Measurements from ENCODE around the gene MIA.
"Not testable (repeated sequence)": the region's sequence is repeated elsewhere in the genome, so short reads cannot be mapped to it uniquely, and the experiment has no call there.

MIA gene

DNA sequence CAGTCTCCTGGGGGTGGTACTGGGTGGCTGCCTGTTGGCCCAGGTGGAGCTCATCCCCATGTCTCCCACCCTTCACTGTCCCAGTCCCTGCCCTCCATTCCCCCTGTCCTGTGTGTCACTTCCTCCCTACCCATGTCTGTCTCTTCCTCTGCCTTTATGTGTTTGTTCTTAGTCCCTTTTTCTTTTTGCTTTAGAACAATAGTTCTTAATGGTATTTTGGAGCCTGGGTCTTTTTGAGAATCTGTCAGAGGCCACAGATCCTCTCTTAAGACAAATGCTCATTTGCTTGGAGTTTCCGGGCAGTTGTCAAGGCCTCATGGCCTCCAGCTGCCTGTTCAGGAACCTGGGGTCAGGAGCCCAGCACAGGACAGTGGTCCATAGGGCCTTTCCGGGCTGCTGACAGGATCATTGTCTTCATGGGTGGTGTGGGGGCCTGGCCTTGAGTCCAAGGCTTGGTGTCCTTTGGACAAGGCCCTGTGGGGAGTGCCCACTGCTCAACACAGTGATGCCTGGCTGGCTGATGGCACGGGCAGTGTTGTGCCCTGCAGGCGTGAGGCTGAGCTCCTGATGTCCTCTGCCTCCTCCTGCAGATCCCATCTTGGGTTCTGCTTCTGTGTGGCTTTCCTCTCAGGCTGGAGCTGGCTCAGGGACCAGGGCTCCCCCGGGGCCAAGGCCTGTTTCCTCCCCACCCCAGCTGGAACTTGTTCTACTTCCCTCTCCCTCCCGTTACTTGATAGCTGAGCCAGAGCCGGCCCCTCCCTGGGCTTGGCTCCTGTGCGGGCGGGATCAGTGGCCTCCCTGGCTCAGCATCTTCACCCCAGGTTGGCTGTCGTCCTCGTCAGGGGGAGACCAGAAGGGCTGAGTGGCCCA is 27.2 kb downstream of the MIA start:
- DNase-seq (ENCODE audit: low read depth, low spot score), result no peak

DNA sequence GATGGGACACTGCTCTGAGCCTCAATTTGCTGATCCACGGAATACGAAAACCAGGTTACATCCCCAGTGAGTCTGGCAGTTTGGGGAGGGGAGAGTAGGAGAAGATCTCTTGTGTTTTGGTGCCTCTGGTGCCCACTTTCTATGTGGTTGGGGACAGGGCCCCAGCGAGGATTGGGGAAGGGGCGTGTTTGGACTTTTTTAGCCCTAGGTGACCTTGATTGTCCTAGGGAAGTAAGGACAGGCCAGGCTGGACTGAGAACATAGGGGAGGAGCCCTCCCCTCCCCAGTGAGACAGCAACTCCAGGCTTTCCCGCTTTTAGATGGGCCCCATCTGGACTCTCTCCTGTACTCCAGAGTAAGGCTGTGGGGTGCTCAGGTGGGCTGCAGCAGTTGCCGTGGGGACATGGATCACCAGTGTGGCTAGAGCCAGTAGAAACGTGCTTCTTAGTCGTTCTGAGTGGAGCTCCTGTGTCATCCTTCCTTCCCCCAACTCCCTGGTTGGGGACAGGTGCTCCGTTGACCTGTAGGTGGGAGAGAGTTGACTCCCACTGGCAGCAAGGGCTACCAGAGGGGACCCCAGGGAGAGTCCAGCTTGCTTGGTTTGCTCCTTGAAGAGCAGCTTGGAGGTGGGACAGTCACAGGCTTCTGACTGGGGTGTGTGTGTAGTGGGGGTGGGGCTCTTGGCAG is 28.0 kb downstream of the MIA start:
- no peak for DNase-seq (ENCODE audit: low read depth, low spot score)

DNA sequence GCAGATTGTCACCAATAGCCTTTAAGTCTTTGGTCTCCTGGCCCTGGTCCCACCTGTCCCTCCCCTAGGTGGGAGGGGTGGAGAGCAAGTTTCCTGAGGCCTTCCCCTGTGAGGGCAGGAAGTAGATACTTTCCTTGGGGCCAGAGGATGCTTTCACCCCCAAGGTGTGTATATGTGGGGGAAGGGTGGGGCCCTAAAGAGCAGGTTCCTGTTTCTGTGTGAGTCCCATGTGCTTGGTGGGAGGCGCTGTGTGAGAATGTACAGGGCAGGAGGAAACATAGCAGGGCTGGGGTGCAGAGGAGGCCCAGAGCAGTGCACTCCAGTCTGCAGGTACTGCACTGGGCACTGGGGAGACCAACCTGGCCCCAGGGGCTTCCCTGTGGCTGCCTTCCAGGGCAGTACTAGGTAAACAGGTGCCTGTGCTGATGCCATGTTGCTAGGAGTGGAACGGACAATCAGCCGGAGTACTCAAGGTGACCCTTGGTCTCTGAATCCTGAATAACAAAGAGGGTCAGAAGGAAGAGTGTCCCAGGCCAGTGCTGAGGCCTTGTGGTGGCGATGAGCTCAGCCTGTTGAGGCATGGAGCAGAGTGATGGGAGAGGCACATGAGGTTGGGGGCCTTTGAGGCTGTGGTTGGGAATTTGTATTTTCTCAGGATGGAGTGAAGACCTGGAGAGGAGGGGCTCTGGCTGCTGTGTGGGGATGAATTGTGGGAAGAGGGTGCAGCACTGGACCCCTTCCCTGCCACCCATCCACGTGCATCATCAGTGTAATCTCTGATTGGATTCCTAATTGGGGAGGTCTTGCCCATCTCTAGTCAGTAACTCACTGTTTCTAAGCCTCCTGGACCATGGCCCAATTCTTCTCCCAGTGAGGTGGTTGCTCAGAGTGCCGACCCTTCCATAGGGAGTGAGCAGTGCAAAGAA is 28.8 kb downstream of the MIA start:
- DNase-seq (ENCODE audit: low read depth, low spot score), result no peak

DNA sequence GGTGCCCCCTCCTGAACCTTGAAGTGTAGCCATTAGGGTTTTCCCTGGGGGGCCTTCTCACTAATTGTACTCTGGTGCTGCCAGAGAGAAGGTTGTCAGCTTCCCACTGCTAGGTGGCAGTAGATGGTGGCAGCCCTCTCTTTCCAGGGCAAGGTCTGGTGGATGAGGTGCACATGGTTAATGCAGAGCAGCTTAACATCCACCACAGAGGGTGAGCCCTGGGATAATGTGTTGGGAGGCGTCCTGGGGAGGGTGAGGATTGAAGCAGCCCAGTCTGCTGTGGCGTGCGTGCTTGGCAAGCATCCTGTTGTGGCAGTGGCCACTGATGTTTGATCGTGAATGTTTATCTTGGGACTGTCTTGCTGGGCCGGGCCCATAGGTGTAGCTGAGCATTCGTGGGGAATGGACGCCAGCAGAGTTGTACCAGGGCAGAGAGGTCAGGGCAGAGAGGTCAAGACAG is 29.5 kb downstream of the MIA start:
- no peak for DNase-seq (ENCODE audit: low read depth, low spot score)

DNA sequence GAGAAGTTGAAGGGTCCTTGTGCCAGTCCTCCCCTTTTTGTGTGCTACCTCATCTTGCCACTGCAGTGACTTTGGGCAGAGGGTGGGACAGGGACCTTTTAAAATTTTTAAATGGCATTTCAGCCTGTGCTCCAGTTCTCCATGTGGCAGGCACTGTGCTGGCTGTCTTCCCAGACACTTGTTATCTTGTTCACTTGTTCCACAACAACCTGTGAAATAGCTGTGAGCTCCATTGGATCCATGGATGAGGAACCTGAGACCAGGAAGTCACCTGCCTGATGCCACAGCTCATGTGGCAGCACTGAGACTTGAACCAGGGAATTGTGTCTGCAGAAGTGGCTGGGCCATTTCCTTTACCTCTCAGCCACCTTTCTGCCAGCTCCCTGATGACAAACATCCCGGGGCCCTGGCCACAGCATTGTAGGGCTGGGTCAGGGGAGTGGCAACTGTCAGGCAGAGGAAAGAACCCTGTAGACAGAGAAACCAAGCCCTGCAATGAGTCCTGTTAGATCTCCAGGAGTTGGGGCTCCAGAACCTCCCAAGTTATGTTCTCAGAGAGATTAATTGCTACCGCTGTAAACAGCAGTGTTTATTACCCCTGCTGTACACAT is 30.0 kb downstream of the MIA start:
- no peak for DNase-seq (ENCODE audit: low read depth, low spot score)

DNA sequence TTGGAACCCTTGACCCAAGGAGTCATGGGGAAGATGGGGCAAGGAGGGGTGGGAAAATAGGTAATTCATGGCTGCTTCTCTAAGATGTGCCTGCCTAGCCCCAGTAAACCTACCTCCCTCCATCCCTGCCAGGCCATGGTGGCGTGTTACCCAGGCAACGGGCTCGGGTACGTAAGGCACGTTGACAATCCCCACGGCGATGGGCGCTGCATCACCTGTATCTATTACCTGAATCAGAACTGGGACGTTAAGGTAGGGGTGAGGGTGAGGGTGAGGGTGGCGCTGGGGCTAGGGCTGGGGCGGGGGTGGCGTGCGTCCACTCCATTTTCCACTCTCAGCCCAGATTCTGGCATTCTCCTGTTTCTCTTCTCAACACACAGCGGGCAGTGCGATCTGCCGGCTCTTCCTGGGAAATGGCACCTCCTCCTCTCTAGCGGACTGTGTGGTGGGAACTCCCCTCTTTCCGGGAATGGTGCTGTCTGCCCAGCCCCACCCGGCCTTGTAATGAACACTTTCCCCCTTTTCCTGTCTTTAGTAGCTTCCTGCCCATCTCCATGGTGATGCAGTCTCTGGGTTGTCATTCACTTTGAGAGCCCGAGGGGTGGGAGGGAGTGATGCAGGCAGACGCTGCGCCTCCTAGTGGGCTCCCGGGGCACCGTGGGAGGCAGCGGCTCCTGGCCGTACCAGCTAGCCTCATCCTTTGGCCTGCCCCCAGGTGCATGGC is 31.3 kb downstream of the MIA start:
- peak; percentile 99 for DNase-seq (ENCODE audit: low read depth, low spot score)

DNA sequence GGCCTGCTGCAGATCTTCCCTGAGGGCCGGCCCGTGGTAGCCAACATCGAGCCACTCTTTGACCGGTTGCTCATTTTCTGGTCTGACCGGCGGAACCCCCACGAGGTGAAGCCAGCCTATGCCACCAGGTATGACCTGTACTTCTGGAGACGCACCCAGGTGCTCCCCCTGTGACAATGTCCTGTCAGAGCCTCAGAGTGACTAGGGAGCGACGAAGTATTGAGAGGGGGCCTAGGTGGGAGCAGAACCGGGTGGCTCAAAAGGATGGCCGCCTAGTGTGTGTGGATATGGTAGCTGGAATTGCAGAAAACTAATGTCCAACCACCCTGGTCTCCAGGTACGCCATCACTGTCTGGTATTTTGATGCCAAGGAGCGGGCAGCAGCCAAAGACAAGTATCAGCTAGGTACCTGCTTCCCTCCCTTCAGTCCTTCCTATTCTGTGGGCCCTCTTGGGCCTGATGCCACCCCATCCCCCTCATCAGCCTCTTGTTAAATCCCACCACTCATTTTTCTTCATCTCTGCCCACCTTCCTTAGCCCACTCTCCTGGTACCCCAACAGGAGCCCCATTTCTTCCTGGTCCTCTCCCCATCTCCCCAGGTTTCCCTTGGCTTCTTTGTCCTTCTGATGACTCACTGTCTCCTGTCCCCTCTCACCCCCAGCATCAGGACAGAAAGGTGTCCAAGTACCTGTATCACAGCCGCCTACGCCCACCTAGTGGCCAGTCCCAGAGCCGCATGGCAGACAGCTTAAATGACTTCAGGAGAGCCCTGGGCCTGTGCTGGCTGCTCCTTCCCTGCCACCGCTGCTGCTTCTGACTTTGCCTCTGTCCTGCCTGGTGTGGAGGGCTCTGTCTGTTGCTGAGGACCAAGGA is 32.1 kb downstream of the MIA start:
- DNase-seq (ENCODE audit: low read depth, low spot score), result peak; percentile 69

DNA sequence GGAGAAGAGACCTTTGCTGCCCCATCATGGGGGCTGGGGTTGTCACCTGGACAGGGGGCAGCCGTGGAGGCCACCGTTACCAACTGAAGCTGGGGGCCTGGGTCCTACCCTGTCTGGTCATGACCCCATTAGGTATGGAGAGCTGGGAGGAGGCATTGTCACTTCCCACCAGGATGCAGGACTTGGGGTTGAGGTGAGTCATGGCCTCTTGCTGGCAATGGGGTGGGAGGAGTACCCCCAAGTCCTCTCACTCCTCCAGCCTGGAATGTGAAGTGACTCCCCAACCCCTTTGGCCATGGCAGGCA is 32.7 kb downstream of the MIA start:
- no peak for DNase-seq (ENCODE audit: low read depth, low spot score)

DNA sequence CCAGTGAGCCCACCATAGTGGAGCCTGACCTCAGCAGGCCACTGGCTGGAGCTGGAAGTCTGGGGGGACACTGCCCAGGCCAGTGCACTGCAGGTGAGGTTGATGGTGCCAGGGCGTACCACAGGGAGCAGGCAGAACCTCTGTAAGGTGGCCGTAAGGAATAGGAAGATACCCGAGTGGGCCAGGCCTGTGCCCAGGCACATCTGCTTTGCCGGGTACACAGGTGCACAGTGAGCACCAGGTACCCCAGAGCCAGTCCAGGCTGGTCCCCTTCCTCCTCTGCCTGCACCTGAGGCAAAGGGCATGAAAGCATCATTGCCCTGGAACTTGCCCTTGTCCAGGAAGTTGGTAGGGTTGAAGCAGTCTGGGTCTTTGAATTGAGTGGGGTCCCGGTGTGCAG is 33.2 kb downstream of the MIA start:
- DNase-seq (ENCODE audit: low read depth, low spot score), result no peak

DNA sequence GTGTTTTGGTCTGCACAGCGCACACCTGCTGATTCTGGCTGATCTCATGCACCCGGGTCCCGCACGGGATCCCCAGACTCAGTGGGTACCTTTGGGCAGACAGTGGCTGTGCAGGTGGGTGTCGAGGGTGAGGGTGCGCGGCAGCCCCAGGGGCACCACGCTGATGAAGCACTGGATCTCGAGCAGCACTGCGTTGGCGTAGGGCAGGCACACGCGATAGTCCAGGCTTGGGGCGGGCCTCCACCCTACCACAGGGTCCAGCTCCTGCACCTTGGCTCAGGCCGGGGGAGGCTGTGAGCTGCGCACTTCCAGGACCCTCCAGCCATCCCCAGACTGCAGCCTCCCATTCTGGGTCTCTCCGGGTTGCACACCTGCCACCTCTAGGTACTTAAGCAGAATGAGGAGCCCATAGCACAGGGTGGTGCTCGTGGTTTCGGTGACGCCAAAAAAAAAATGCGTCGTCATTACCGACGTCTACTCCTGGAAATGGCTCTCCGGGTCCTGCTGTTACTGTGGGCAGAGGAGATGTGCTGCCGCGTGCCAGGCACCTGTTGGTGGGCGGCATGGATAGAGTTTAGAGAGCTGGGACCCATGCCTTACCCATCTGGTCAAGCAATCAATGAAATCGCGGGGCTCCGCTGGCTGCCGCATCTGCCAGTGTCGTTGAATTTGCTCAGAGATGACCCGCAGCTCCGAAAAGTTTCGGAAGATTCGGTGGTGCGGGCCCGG is 34.2 kb downstream of the MIA start:
- DNase-seq (ENCODE audit: low read depth, low spot score), result no peak

DNA sequence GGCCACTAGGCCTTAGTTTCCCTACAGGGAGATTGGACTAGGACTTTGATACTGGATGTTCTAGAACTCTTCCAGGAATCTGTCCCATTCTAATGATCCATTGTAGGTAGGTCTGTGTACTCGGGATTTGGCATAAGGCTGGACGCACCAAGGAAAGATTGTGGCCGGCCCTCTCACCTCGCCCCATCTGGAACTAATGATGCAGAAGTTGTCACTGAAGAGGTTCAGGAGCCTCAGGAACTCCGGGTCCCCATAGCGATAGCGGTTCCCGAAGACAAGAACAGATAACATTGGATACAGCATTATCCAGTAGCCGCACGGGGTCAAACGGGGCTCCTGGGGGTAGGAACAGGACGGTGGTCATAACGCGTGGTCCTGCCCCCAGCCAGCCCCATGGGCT is 34.8 kb downstream of the MIA start:
- no peak for DNase-seq (ENCODE audit: low read depth, low spot score)

DNA sequence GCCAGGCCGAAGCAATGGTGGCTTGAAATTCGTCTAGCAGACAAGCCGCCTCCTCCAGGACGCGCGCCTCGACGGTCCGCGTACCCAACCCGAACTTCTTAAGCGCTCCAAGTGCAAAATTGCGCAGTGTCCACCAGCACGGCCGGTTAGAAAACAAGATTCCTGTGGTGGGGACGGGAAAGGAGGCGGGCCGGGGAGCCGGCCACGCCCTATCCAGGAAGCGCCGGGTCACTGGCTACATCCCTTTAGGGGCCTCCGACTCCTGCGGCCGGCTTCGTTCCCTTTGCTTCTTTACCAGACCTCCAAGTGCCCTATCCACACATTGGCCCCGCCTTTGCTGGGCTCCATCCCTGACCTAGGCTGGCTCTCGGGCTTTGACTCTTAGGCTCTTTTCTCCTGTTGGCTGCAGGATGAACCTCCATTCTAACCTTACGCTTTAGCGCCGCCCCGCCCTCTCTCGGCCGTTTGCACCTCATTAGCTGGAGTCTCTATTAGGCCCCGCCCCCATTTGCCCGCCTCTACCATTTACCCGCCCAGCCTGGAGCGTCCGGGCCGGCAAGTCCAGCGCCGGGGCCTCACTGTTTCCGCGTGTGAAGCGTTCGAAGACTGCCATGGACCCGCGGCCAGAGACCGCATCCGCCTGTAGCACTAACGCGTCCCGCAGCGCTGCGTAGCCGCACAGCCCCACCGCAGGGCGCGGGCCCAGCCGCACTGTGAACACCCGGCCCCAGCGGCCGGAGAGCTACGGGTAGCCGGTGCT is 35.5 kb downstream of the MIA start:
- DNase-seq (ENCODE audit: low read depth, low spot score), result peak; percentile 97

DNA sequence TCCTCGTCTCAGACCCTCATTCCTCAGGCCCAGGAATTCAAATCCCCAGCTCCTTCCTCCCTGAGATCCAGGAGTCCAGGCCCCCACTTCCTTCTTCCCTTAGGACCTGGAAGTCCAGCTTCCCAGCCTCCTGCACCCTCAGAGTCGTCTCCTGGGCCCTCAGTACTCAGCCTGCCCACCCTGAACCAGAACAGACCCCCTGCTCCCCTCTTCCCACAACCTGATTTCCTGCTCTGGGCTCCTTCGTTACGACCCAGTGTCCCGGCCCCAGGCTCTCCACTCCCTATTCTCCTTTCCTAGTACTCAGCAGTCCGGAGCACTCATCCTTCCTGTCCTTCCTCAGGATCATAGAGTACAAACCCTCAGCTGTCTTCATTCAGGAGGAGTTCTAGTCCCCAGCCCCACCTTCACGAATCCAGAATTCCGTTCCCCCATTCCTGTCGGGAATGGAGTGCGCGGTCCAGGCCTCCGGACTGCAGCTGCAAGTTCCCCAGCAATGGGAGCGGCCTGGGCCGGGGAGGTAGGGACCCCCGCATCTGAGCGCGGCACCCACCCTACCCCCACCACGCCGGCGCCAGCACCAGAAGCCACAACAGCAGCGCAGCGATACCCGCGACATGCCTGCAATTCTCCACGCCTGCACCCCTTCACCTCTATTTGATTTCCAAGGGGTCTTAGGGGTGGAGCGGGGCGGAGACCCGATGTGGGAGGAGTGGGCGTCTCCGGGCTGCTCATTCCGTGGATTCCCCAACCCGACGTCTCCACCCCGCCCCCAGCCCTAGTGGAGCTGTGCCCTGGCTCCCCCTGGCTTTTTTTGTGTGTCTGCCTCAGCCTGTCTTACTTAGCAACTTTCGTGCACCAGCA is 36.4 kb downstream of the MIA start:
- peak; percentile 50 for DNase-seq (ENCODE audit: low read depth, low spot score)

DNA sequence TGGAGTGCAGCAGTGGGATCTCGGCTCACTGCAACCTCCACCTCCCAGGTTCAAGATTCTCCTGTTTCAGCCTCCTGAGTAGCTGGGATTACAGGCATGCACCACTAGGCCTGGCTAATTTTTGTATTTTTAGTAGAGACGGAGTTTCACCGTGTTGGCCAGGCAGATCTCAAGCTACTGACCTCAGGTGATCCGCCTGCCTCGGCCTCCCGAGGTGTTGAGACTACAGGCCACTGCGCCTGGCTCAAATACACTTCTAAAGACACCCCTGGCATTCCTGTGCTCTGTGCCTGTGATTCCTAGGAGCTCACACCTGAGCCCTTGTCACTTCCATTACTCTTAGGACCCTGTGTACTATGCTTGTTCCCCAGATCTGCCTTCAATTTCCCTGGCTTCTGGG is 37.2 kb downstream of the MIA start:
- DNase-seq (ENCODE audit: low read depth, low spot score), result not testable (repeated sequence)

DNA sequence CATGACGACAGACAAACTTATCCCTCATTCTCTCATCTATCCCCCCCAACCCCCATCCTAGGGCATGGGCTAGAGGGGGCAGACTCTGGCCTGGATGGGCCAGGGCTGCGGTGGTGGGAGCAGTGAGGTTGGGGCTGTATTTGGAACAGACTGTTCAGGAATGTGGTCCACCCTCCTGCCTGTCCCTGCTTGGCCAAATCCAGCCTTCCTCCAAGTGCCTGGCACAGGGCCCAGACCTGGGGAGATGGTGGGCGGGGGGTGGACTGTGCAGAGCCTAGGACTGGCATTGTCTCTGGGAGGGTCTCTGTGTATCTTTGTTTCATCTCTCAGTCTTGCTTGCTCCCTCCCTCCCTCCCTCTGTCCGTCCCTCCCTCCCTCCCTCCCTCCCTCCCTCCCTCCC is 37.9 kb downstream of the MIA start:
- DNase-seq (ENCODE audit: low read depth, low spot score), result no peak

DNA sequence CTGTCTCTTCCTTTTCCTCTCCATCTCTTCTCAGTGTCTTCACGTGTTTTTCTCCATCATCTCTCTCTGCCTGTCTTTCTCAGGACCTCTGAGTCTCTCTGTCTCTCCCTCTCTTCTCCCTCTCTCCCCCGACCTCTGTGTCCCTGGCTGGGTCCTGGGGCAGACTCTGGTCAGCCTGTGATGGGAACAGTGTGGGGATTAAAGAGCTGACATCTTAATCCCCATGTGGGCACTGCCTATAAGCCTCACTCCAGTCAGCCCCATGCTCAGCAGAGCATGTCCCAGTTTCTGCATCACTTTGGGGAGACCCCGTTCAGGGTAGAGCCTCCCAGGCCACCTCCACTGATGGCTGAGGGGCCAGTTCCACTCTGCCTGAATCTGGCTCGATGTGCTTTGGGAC is 39.9 kb downstream of the MIA start:
- no peak for DNase-seq (ENCODE audit: low read depth, low spot score)

DNA sequence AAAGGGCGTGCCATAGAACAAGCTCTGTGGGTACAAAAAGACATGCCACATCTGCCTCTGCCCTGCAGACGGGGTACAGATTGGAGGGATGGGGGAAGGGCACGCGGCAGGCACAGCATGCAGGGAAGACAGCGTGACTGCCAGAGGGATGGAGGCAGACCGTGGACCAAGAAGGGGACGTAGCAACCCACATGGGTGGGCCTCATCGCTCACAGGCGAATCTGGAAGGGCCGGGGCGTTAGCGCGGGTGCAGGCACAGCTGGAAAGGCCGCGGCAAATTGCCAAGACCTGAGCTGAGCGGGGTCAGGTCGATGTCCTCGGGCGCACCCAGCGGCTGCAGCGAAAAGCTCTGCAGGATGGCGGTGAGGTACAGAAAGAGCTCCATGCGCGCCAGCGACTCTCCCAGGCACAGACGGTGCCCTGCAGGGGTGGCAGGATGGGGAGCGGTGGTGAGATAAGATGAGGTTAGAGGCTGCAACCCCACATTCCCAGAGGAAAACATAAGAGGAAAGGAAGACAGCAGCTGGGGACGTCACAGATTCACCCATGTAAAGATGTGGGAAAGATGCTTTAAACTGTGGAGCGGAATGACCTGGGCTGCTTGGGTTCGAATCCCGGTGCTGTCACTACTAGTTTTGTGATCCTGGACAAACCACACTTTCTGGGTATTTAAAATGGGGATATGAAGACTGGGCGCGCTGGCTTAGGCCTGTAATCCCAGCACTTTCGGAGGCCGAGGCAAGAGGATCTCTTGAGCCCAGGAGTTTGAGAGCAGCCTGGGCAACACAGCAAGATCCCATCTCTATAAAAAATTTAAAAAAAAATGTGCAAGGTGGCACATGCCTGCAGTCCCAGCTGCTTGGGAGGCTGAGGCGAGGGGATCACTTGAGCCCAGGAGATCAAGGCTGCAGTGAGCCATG is 43.4 kb downstream of the MIA start:
- peak; percentile 63 for DNase-seq (ENCODE audit: low read depth, low spot score)
